SK-N-SH (cell line): ENCODE measurements around the gene CERS6. TPM values are rescaled to one million over a fixed set of nuclear protein-coding genes. Genes with fewer than 3 reads are reported as not detected.

Experiments
- CTCF ChIA-PET: fragments of 300-600, 350-600 bp; formaldehyde crosslinking; extraction: SDS; loops from one replicate; lab custom pipeline; 2021; lab: Yijun Ruan, JAX
- POLR2A ChIA-PET: fragments of 350-600 bp; sonication (Branson Sonifier 250); formaldehyde crosslinking; extraction: SDS; loops from one replicate; lab custom pipeline; 2020; ENCODE audit warnings: antibody characterized with exemption, inconsistent platforms; lab: Yijun Ruan, JAX
- DNase-seq: peaks from one replicate; pipeline ENCODE4 v3.0.0; 2012
- H2AFZ ChIP-seq: fragments of 200-600 bp; sonication (generic); 2 replicates; pipeline ENCODE4 v1.8.1; 2016; ENCODE audit warnings: antibody characterized with exemption, mild to moderate bottlenecking, low read depth
- H3F3A ChIP-seq: fragments of 200-600 bp; sonication (generic); replicated peaks from 2 replicates; pipeline ENCODE3; 2016; ENCODE audit warnings: antibody characterized with exemption, mild to moderate bottlenecking; ENCODE audit not compliant: insufficient read depth
- H3K27ac ChIP-seq, 2 experiments: fragments of 200-500 bp in 1 of 2; fragments of 200-600 bp in 1 of 2; sonication (Bioruptor generic) in 1 of 2; sonication (generic), shearing (Covaris generic) in 1 of 2; 2 replicates each; pipeline versions ENCODE4 v1.5.1 to v1.6.1; 2014 to 2016; ENCODE audit warnings: low read depth in 2 of 2, inconsistent platforms in 1 of 2, low read length in 1 of 2, mild to moderate bottlenecking in 1 of 2, mixed read lengths in 1 of 2
- H3K27me3 ChIP-seq: fragments of 200-600 bp; sonication (generic), shearing (Covaris generic); 2 replicates; pipeline ENCODE4 v1.6.1; 2016; ENCODE audit warnings: mixed run types; ENCODE audit not compliant: insufficient read depth
- H3K36me3 ChIP-seq, 2 experiments: fragments of 200-500 bp in 1 of 2; fragments of 200-600 bp in 1 of 2; sonication (Bioruptor generic) in 1 of 2; sonication (generic) in 1 of 2; replicated peaks in 1 of 2; 2 replicates each; pipeline versions ENCODE3 to v1.5.1; 2014 to 2016; ENCODE audit warnings: low read length in 1 of 2, mild to moderate bottlenecking in 1 of 2; ENCODE audit not compliant: insufficient read depth in 2 of 2, control insufficient read depth in 1 of 2
- H3K4me1 ChIP-seq, 2 experiments: fragments of 200-500 bp in 1 of 2; fragments of 200-600 bp in 1 of 2; sonication (Bioruptor generic) in 1 of 2; sonication (generic), shearing (Covaris generic) in 1 of 2; 2 replicates each; pipeline versions ENCODE4 v1.5.1 to v1.6.1; 2014 to 2016; ENCODE audit warnings: low read depth in 1 of 2, low read length in 1 of 2, mixed run types in 1 of 2; ENCODE audit not compliant: insufficient read depth in 2 of 2, control insufficient read depth in 1 of 2
- H3K4me2 ChIP-seq: fragments of 200-600 bp; sonication (generic), shearing (Covaris generic); 2 replicates; pipeline ENCODE4 v1.6.1; 2017; ENCODE audit warnings: mixed run types
- H3K4me3 ChIP-seq, 2 experiments: fragments of 200-500 bp in 1 of 2; fragments of 200-600 bp in 1 of 2; sonication (Bioruptor generic) in 1 of 2; sonication (generic), shearing (Covaris generic) in 1 of 2; 2 replicates each; pipeline versions ENCODE4 v1.5.1 to v1.8.1; 2014 to 2016; ENCODE audit warnings: low read depth in 2 of 2, inconsistent platforms in 1 of 2, low read length in 1 of 2, mild to moderate bottlenecking in 1 of 2, mixed read lengths in 1 of 2, moderate library complexity in 1 of 2
- H3K79me2 ChIP-seq: fragments of 200-600 bp; sonication (generic); 2 replicates; pipeline ENCODE4 v1.8.1; 2017; ENCODE audit warnings: mild to moderate bottlenecking; ENCODE audit not compliant: insufficient read depth
- H3K9ac ChIP-seq: fragments of 200-600 bp; sonication (generic); 2 replicates; pipeline ENCODE4 v1.6.1; 2017; ENCODE audit warnings: mixed run types
- H3K9me2 ChIP-seq: fragments of 200-600 bp; sonication (generic); 2 replicates; pipeline ENCODE4 v1.6.1; 2017; ENCODE audit warnings: mixed run types
- H3K9me3 ChIP-seq: fragments of 200-600 bp; sonication (generic); 2 replicates; pipeline ENCODE4 v1.6.1; 2017; ENCODE audit warnings: mixed run types, mild to moderate bottlenecking, moderate library complexity
- H4K20me1 ChIP-seq: fragments of 200-600 bp; sonication (generic); 2 replicates; pipeline ENCODE4 v1.6.1; 2017; ENCODE audit warnings: mild to moderate bottlenecking, mixed run types; ENCODE audit not compliant: insufficient read depth
- NFIC ChIP-seq: IDR thresholded peaks from 2 replicates; pipeline ENCODE4 v1.4.0; 2012; ENCODE audit warnings: borderline replicate concordance
- RAD21 ChIP-seq: IDR thresholded peaks from 2 replicates; pipeline ENCODE4 v1.6.1; 2012; ENCODE audit warnings: mild to moderate bottlenecking, low read length
- REST ChIP-seq: IDR thresholded peaks from 2 replicates; pipeline ENCODE4 v1.6.1; 2012; ENCODE audit warnings: mild to moderate bottlenecking, low read depth, low read length, moderate library complexity
- SMC3 ChIP-seq: IDR thresholded peaks from 2 replicates; pipeline ENCODE4 v1.6.1; 2012; ENCODE audit warnings: low read depth, low read length, improper control_type of control experiment
- USF1 ChIP-seq: IDR thresholded peaks from 2 replicates; pipeline ENCODE4 v1.4.0; 2012; ENCODE audit warnings: low read depth, borderline replicate concordance
- USF2 ChIP-seq: fragments of 150-350 bp; IDR thresholded peaks from 2 replicates; pipeline ENCODE4 v1.6.1; 2017; ENCODE audit warnings: antibody characterized with exemption, low read length, low read depth, borderline replicate concordance
- WGBS: methylation state at CpG from one replicate; pipeline ENCODE4 v1.1.6; 2017; ENCODE audit warnings: low lambda C conversion rate; 5-methylcytosine and 5-hydroxymethylcytosine counted together
- polyA plus RNA-seq, 3 experiments: library from polyadenylated mRNA; depleted of rRNA; stranded (reverse); fragments of >200 nt; gene quantifications; 2 replicates each; pipeline ENCODE4 v1.2.3, GENCODE V29; 2012

The CERS6 gene
- polyA plus RNA-seq, 1 of the 3 experiments (the other 2 are of a cell fraction), result 1.8 TPM

DNA sequence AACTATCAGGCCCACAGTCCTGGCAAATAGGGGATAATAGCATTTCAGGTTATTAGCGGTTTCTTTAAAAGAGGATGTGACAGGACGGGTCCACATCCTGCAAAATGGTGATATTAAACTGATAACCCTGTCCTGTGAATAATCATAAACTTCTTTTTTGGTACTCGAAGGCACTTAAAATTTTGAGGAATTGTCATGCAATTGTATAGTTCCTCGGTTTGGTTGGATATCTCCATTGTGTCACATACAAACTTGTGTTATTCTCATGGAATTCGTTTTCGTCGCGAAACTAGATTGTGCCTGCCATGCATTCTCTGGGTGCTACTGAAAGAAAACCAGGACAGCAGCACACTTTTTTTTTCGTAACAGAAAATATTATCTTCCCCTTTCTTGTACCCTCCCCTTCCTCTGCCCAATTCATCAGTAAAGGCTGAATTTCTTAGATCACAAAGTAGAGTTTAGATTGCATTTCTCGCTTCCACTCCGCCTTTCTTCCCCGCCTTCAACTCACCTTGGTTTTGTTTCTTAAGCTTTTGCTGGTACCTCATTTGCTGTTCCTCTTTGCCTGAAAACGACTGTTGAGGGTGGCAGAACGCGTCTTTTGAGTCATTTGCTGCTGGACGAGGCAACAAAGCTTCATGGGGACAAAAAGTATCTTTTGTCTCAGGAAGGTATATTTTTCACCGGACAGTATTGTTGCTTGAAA lies 1.3 kb downstream of the CERS6 start:
- 41% methylated on average over 17 of the region's 17 CpGs for WGBS
- Histone ChIP-seq H3K9me2 (no peaks in the 10 kb centered on the region), H3K79me2 (0 out of 2 replicates have a peak, but pooled peaks cover 5% of the 10 kb centered on the region), H3K27ac (peak overlapping the region in 1 of 2 experiments; percentile 93; a peak in 2 of 4 replicates), H3K4me3 (peak overlapping the region; percentile 85 to 87), H4K20me1 (no peaks in the 10 kb centered on the region), H3K9ac (peak overlapping the region; percentile 63; the same call in 1 of the 2 replicates), H3K27me3 (no peaks in the 10 kb centered on the region), H3K9me3 (no peaks in the 10 kb centered on the region), H3K36me3 (no peaks in the 10 kb centered on the region), H3K4me1 (peaks cover 0 to 8% of the 10 kb centered on the region in 2 experiments; a peak in 2 of 4 replicates), H3F3A (no peaks in the 10 kb centered on the region), H2AFZ (peak overlapping the region; percentile 94), H3K4me2 (peak overlapping the region; percentile 94)
- POLR2A ChIA-PET, result no interaction called here
- DNase-seq, result no peak
- CTCF ChIA-PET, result interaction anchor here (0.7 to 1.0 kb wide), 4 partner anchors 10 to 230 kb away, joined by 3 to 4 read pairs (median 3); no protein-coding TSS in a partner anchor
- TF ChIP-seq USF2 (no peak), REST (no peak), RAD21 (no peak; the same call in 1 of the 2 replicates), NFIC (no peak), USF1 (no peak)

- Histone ChIP-seq H3K4me1 (peaks cover 0 to 8% of the 10 kb centered on the region in 2 experiments; a peak in 2 of 4 replicates), H3K79me2 (0 out of 2 replicates have a peak, but pooled peaks cover 5% of the 10 kb centered on the region), H3K4me2 (no peak overlapping the region), H3K36me3 (no peaks in the 10 kb centered on the region), H3K9me3 (no peaks in the 10 kb centered on the region), H3K9ac (no peak overlapping the region), H3K4me3 (peak overlapping the region in 1 of 2 experiments; percentile 87; a peak in 2 of 4 replicates), H3K27ac (no peak overlapping the region), H3F3A (no peaks in the 10 kb centered on the region), H3K9me2 (no peaks in the 10 kb centered on the region), H4K20me1 (no peaks in the 10 kb centered on the region), H3K27me3 (no peaks in the 10 kb centered on the region), H2AFZ (no peak overlapping the region)
- DNase-seq, result no peak
- WGBS, result 81% methylated on average over 1 of the region's 1 CpG
- ChIA-PET CTCF (interaction anchor here (1.0 kb wide), 3 partner anchors 9 to 229 kb away, joined by 3 read pairs; no protein-coding TSS in a partner anchor), POLR2A (no interaction called here)
- TF ChIP-seq RAD21, result 0 out of 2 replicates have a peak, but pooled peaks have one; percentile 6
- no peak for TF ChIP-seq SMC3
These were observed 2.1 kb downstream of the CERS6 start for GRCh38 chr2:168458139-168458538.
